Neural cell (in vitro differentiated cells): Measurements from ENCODE around the gene HPS1.

Source experiments
- REST ChIP-seq: IDR thresholded peaks from 2 replicates; pipeline ENCODE4 v1.6.1; 2012; ENCODE audit warnings: borderline replicate concordance
- SMC3 ChIP-seq: fragments of 450-650 bp; conservative IDR thresholded peaks from 2 replicates; pipeline ENCODE4 v1.6.1; 2014; ENCODE audit warnings: antibody characterized with exemption, mild to moderate bottlenecking, moderate library complexity; ENCODE audit not compliant: poor library complexity
- TF ChIP-seq, protein P1 (sequence below): fragments of 450-650 bp; IDR thresholded peaks from 2 replicates; pipeline ENCODE4 v1.5.1; 2014; ENCODE audit warnings: antibody characterized with exemption, mild to moderate bottlenecking, moderate library complexity; ENCODE audit not compliant: poor library complexity, severe bottlenecking

- TF ChIP-seq REST (no peak), SMC3 (no peak)
- TF ChIP-seq, protein P1, sequence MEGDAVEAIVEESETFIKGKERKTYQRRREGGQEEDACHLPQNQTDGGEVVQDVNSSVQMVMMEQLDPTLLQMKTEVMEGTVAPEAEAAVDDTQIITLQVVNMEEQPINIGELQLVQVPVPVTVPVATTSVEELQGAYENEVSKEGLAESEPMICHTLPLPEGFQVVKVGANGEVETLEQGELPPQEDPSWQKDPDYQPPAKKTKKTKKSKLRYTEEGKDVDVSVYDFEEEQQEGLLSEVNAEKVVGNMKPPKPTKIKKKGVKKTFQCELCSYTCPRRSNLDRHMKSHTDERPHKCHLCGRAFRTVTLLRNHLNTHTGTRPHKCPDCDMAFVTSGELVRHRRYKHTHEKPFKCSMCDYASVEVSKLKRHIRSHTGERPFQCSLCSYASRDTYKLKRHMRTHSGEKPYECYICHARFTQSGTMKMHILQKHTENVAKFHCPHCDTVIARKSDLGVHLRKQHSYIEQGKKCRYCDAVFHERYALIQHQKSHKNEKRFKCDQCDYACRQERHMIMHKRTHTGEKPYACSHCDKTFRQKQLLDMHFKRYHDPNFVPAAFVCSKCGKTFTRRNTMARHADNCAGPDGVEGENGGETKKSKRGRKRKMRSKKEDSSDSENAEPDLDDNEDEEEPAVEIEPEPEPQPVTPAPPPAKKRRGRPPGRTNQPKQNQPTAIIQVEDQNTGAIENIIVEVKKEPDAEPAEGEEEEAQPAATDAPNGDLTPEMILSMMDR = no peak
Measured at GRCh38 chr10:98374217-98374985, 72.3 kb downstream of the HPS1 start.
